Measurements from ENCODE around the gene TJP2. TPM values are rescaled to one million over a fixed set of nuclear protein-coding genes. Genes with fewer than 3 reads are reported as not detected.

The TJP2 gene
- polyA plus RNA-seq, 1 donor from 2014 or later: 3.1 TPM

- TF ChIP-seq CTCF (IDR thresholded peaks at IDR 0.05; ENCODE audit: poor library complexity, severe bottlenecking): no peak
- no peak for TF ChIP-seq MXI1 (conservative IDR thresholded peaks at IDR 0.05; ENCODE audit: poor library complexity, severe bottlenecking)
- no peak for TF ChIP-seq TAF1 (IDR thresholded peaks at IDR 0.05; ENCODE audit: low read depth)
- no peak for TF ChIP-seq RAD21 (conservative IDR thresholded peaks at IDR 0.05)
- no peak for TF ChIP-seq REST (IDR thresholded peaks at IDR 0.05; ENCODE audit: borderline replicate concordance)
- TF ChIP-seq EZH2 (IDR thresholded peaks at IDR 0.05; ENCODE audit: borderline replicate concordance, insufficient read depth, low read length, poor library complexity, severe bottlenecking): no peak
- no peak for TF ChIP-seq POLR2AphosphoS5 (IDR thresholded peaks at IDR 0.05)
- no peak for TF ChIP-seq SMC3 (conservative IDR thresholded peaks at IDR 0.05; ENCODE audit: poor library complexity)
- TF ChIP-seq EP300 (conservative IDR thresholded peaks at IDR 0.05; ENCODE audit: poor library complexity, severe bottlenecking): no peak
- H3K79me2 ChIP-seq (replicated peaks; ENCODE audit: insufficient read depth, low read length): no peaks in the 10 kb centered on the region
- no peak overlapping the region for H2AFZ ChIP-seq (ENCODE audit: low read depth, low read length)
- no peaks in the 10 kb centered on the region for H4K20me1 ChIP-seq (ENCODE audit: insufficient read depth)
- no peaks in the 10 kb centered on the region for H3F3A ChIP-seq (ENCODE audit: insufficient read depth, low read length, poor library complexity, severe bottlenecking)
- no peak overlapping the region for H3K9ac ChIP-seq (ENCODE audit: low read length)
- H3K9me3 ChIP-seq (ENCODE audit: low read length): peaks cover 16% of the 10 kb centered on the region
- no peaks in the 10 kb centered on the region for H3K27me3 ChIP-seq (ENCODE audit: insufficient read depth, low read depth, low read length)
- H3K36me3 ChIP-seq (ENCODE audit: insufficient read depth, low read length): no peaks in the 10 kb centered on the region
- H3K27ac ChIP-seq (ENCODE audit: low read length): no peak overlapping the region
- H3K4me2 ChIP-seq (ENCODE audit: low read length): no peak overlapping the region
- no peak overlapping the region for H3K4me3 ChIP-seq (ENCODE audit: low read length)
- no peaks in the 10 kb centered on the region for H3K9me2 ChIP-seq (ENCODE audit: insufficient read depth, low read length)
Observed at GRCh38 chr9:69317081-69317480, 143.0 kb downstream of the TJP2 start.

- Histone ChIP-seq H3F3A (ENCODE audit: insufficient read depth, low read length, poor library complexity, severe bottlenecking) (no peaks in the 10 kb centered on the region), H3K4me2 (ENCODE audit: low read length) (no peak overlapping the region), H3K4me3 (ENCODE audit: low read length) (no peak overlapping the region), H3K9me2 (ENCODE audit: insufficient read depth, low read length) (no peaks in the 10 kb centered on the region), H3K27ac (ENCODE audit: low read length) (no peak overlapping the region), H3K9me3 (ENCODE audit: low read length) (peaks cover 12% of the 10 kb centered on the region), H3K27me3 (ENCODE audit: insufficient read depth, low read depth, low read length) (no peaks in the 10 kb centered on the region), H2AFZ (ENCODE audit: low read depth, low read length) (no peak overlapping the region), H4K20me1 (ENCODE audit: insufficient read depth) (no peaks in the 10 kb centered on the region), H3K36me3 (ENCODE audit: insufficient read depth, low read length) (no peaks in the 10 kb centered on the region), H3K79me2 (replicated peaks; ENCODE audit: insufficient read depth, low read length) (no peaks in the 10 kb centered on the region), H3K9ac (ENCODE audit: low read length) (no peak overlapping the region)
- TF ChIP-seq SMC3 (conservative IDR thresholded peaks at IDR 0.05; ENCODE audit: poor library complexity) (no peak), EZH2 (IDR thresholded peaks at IDR 0.05; ENCODE audit: borderline replicate concordance, insufficient read depth, low read length, poor library complexity, severe bottlenecking) (no peak), EP300 (conservative IDR thresholded peaks at IDR 0.05; ENCODE audit: poor library complexity, severe bottlenecking) (no peak), CTCF (IDR thresholded peaks at IDR 0.05; ENCODE audit: poor library complexity, severe bottlenecking) (no peak), MXI1 (conservative IDR thresholded peaks at IDR 0.05; ENCODE audit: poor library complexity, severe bottlenecking) (no peak), POLR2AphosphoS5 (IDR thresholded peaks at IDR 0.05) (no peak), REST (IDR thresholded peaks at IDR 0.05; ENCODE audit: borderline replicate concordance) (no peak), TAF1 (IDR thresholded peaks at IDR 0.05; ENCODE audit: low read depth) (no peak), RAD21 (conservative IDR thresholded peaks at IDR 0.05) (no peak)
Observed at GRCh38 chr9:69317894-69318293, 143.8 kb downstream of the TJP2 start.

Data from neural cell (in vitro differentiated cells).